ENCODE data around the gene MAGEB6B.
"Not testable (repeated sequence)": the region's sequence is repeated elsewhere in the genome, so short reads cannot be mapped to it uniquely, and the experiment has no call there.

The MAGEB6B gene, protein sequence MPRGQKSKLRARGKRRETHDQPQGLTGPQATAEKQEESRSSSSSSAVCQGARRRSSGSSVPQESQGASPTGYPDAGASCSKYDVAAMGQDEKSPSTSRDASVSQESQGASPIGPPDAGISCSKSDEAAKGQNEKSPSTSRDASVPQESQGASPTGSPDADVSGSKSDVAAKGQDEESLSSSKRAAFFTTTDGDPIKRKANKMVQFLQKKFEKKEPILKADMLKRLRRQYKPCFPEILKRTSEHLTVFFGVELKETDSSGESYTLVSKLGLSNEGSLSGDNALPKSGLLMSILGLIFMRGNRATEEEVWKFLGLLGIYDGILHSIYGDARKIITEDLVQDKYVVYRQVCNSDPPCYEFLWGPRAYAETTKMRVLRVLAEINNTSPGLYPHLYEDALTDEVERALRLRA

GRCh38 chrX:26160301-26160700, at the start of gene MAGEB6B:
TSS of gene MAGEB6B (plus strand) at chrX:26160601. CDS start at chrX:26160601, 0 bp downstream.
- no peak for DNase-seq

DNA sequence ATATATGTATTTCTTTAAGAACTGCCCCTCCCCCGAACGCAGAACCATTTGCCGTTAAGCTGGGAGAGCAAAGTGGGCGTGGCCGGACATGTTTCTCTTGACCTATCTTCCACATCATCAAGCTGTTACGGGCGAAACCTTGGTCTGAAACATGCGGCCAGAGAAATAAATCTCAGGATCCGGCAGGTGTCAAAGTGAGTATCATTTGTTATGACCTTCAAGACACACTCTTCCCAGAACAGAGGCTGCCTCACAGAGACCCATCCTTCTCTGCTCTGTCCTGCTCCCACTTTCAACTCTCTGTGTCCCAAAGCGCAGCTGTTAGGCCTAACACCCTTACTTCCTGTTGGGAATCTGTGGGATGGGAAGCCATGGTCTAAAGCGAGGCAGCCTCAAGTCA, 22.1 kb upstream of the MAGEB6B start, which contains the start of gene MAGEB18:
Gene MAGEB18 (plus strand): TSS at position 70 of the 400 bp plus-strand sequence. CDS start 643 bp downstream, outside the sequence.
- DNase-seq = no peak

DNA sequence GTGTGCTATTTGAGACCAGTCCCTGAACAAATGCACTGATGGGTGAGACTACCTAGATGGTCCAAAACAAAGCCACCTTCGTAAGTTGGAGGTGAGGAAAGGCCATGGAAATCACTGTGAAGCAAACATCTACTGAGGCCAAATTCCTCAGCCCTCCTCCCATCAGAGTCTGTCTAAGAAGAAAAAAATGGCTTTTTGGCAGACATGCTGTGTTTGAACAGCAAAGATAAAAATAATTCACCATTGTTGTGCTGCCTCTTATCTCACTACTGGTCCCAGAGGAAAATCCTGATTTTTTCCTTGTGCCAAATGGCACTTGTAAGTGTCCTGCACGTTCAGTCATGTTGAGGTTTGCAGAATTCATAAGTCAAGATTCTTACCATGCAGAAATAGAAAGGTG, 14.4 kb upstream of the MAGEB6B start:
- no peak for DNase-seq

DNA sequence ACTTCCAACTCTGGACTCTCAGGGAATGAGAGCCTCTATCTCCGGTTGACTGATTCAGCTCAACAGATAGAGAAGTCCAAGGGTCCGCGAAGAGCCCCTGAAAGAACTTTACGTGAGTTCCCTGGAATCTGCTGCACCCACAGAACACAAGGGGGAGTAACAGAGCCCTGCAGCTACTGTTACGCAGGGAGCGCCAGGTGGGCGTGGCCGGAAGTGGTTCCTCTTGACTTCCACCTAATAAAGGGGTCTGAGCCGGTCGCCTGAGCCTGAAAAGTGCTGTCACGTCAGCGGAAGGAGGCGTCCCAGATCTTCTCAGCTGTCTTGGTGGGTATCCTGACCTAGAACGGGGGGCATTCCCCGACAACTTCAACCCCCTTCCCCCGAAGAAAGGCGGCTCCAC, 31.8 kb downstream of the MAGEB6B start, which contains the start of gene MAGEB6:
Gene MAGEB6 (plus strand): TSS at position 237 of the 400 bp plus-strand sequence. CDS start 1,407 bp downstream, outside the sequence.
- no peak for DNase-seq

DNA sequence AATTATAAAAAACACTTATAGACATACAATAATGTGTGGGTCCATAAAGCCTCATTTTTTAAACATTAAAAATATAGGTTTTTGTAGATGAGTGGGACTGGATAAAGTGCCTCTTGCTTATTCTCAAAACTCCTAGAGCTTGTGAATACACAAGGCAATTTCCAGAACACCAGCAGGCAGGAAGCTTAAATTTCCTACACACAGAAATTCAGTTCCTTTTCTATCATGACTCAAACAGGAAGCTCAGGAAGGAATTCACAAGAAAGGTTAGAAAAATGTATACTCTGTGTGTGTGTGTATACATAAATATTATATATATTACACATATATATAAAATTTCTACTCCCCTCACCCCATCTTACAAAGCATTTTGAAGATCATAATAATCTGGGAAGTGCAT, 43.2 kb downstream of the MAGEB6B start:
- no peak for DNase-seq

DNA sequence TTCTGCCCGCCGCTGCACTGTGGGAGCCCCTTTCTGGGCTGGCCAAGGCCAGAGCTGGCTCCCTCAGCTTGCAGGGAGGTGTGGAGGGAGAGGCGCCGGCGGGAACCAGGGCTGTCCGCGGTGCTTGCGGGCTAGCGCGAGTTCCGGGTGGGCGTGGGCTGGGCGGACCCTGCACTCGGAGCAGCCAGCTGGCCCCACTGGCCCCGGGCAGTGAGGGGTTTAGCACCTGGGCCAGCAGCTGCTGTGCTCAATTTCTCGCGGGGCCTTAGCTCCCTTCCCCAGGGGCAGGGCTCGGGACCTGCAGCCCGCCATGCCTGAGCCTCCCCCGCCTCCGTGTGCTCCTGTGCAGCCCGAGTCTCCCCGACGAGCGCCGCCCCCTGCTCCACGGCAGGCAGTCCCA, 44.3 kb downstream of the MAGEB6B start:
- DNase-seq = not testable (repeated sequence)

DNA sequence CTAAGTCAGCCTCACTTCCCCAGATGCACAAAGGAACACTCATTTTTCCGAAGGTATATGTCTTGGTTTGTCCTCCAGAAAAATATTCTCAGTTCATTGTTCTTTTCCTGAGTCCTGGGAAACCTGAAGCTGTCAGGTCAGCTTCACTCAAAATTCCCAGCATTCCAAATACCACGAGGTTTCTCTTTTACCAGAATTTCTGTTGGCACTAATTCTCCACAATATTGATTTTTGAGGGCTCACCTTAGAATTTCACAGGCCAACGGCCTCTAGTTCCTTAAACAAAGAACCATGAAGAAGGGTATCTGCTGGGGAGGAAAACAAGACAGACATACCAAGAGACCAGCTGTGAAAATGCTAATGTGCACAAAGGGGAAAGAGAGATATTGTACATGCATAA, 47.6 kb downstream of the MAGEB6B start:
- no peak for DNase-seq

All from GF-D8 (cell line).